ENCODE measurements around the gene RPL13.

The RPL13 gene

GRCh38 chr16:89560378-89561141, at the start of gene RPL13:
Gene RPL13 (plus strand): TSS chr16:89560682. CDS start chr16:89560960, 278 bp downstream.
- peak within 1 kb of the TSS; percentile 93 for H3K27ac ChIP-seq
- TF ChIP-seq CTCF (IDR thresholded peaks at IDR 0.05) = peak; percentile 21; the same call in 1 of the 2 replicates
- no peak for TF ChIP-seq ZFX (IDR thresholded peaks at IDR 0.05; ENCODE audit: borderline replicate concordance)

DNA sequence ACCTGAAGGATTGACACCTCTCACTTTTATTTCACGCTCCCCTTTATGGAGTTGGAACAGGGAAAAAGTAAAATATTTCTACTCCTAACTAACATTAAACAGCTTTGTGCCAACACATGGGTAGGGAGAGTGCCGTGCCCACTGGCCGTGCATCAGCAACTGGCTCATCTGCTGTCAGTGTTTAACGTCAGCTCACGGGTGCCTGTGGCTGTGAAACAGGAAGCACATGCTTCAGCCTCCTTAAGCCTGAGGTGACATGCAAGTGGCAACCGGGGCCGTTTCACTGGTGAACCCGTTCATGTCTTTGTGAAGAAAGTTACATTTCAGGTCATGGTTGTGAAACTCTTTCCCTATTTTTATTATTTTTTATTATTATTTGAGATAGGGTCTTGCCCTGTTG, 49.1 kb upstream of the RPL13 start:
- no peak for TF ChIP-seq CTCF (IDR thresholded peaks at IDR 0.05)
- TF ChIP-seq ZFX (IDR thresholded peaks at IDR 0.05; ENCODE audit: borderline replicate concordance) = no peak
- no peak overlapping the region for H3K27ac ChIP-seq

DNA sequence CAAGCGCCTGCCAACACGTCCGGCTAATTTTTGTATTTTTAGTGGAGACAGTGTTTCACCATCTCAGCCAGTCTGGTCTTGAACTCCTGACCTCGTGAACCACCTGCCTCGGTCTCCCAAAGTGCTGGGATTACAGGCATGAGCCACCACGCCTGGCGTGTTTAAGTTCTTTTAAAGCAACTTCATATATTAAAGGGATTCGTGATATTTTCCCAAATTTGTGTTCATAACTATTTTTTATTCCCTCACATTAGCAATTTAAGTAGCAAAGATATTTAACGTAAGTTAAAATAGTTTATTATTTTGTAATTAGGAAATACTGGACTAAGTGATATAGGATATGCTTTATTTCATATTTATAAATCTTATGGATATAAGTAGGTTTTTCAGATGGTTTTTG, 48.0 kb upstream of the RPL13 start:
- H3K27ac ChIP-seq = no peak overlapping the region
- no peak for TF ChIP-seq ZFX (IDR thresholded peaks at IDR 0.05; ENCODE audit: borderline replicate concordance)
- TF ChIP-seq CTCF (IDR thresholded peaks at IDR 0.05) = no peak

GRCh38 chr16:89517128-89517527, 43.4 kb upstream of the RPL13 start:
- H3K27ac ChIP-seq = no peak overlapping the region
- TF ChIP-seq CTCF (IDR thresholded peaks at IDR 0.05) (no peak), ZFX (IDR thresholded peaks at IDR 0.05; ENCODE audit: borderline replicate concordance) (no peak)

GRCh38 chr16:89519881-89520280, 40.6 kb upstream of the RPL13 start:
- H3K27ac ChIP-seq = no peak overlapping the region
- TF ChIP-seq ZFX (IDR thresholded peaks at IDR 0.05; ENCODE audit: borderline replicate concordance) (no peak), CTCF (IDR thresholded peaks at IDR 0.05) (no peak)

GRCh38 chr16:89522287-89522686, 38.2 kb upstream of the RPL13 start:
- H3K27ac ChIP-seq = no peak overlapping the region
- TF ChIP-seq ZFX (IDR thresholded peaks at IDR 0.05; ENCODE audit: borderline replicate concordance) (no peak), CTCF (IDR thresholded peaks at IDR 0.05) (no peak)

GRCh38 chr16:89523680-89524344, 36.7 kb upstream of the RPL13 start:
- TF ChIP-seq ZFX (IDR thresholded peaks at IDR 0.05; ENCODE audit: borderline replicate concordance) = no peak
- TF ChIP-seq CTCF (IDR thresholded peaks at IDR 0.05) = no peak
- no peak overlapping the region for H3K27ac ChIP-seq

All from 22Rv1 (cell line).